ENCODE results near the gene PLD1.
"Not testable (repeated sequence)": the region's sequence is repeated elsewhere in the genome, so short reads cannot be mapped to it uniquely, and the experiment has no call there.

The PLD1 gene

DNA sequence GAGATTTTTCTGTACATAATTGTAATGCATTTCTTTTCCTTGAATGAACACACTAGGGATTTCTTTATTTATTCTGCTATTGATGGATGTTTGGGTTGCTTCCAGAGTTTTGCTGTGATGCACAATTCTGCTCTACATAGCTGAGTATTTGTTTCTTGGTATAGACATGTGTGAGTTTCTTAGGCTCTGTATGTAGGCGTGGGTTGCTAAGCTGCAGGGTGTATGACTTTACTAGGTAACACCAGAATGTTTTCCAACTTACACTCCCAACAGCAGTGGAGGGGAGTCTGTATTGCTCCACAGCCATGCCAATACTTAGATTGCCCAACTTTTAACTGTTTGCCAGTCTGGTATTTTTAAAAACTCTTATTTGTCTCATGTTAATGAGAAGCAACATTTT is 194.6 kb downstream of the PLD1 start:
- DNase-seq (ENCODE audit: low spot score): no peak

DNA sequence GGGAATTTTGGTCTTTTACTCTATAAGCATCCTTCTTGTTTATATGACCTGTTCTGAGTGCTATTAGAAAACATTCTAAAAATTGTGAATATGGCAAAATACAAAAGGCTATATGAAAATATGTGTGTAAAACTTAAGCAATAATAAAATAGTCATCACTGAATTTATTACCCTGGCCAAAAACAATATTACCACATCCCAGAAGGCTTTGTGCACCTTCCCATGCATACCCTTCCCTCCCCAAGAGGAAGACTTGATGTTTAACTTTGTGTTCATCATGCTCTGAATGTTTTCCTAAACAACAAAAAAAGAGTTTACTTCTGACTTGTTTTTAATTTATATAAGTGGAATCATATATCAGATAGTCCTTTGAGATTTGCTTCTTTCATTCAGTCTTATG is 195.0 kb downstream of the PLD1 start:
- DNase-seq (ENCODE audit: low spot score): no peak

DNA sequence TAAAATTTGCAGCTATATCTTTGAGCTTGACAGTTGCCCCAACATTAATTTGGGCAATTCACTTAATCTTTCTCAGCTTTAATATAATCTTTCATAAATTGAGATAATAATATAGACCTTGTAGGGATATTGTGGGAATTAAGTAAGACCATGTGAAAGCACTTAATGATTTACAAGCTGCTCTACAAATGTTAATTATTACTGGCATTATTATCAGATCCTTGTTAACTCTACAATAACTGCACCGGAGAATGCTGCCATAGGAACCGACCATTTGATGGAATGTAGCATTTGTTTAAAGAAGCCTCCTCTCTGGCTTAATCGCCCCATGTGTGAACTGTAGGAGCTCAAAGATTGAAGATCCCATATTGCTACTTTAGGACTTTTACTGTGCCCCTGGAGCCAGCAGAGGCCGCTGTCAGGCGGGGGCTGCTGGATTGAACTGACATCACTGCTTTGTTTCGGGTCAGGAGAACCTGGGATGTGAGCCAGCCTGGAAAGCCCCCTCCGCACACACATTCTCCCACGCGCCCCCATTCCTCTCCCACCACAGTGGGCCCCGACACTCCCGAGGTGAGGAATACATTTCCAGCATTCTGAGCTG is 195.9 kb downstream of the PLD1 start:
- peak; percentile 12 for DNase-seq (ENCODE audit: low spot score)

DNA sequence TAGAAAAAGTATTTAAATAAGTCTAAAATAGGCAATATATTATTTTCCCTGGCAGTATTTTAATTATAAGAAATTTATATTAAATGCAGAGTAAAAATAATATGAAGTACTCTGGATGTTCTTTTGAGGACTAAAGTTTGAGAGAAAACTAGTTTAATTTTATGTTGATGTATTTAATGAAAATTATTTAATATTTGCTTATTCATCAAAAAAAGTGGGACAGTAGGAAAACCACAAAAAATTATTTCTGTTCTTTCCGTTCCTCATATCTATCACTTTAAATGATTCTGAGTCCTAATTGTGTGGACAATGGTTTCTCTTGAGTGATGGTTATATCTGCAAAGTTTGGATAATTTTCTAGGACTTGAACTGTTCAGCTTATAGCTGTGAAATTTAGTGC is 202.8 kb downstream of the PLD1 start:
- DNase-seq (ENCODE audit: low spot score): no peak

- no peak for DNase-seq (ENCODE audit: low spot score)
Observed at GRCh38 chr3:171606151-171606751, 204.0 kb downstream of the PLD1 start.

DNA sequence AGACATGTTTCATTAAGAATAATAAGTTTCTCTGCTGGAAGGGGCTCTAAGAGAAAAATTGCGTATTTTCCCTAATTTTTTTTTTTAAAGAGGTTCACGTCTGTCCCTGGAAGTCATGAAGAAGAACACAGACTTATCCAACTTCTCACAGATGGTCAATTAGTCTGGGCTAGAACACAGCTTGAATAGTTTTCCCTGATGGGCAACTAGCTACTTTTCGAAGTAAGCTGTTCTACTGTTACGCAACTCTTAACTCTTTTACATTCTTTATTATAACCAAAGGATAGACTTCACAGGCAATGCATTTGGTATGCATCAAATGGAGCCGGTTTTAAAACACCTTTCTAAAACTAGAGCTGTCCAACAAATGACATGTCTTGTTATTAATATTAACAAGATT is 205.9 kb downstream of the PLD1 start:
- no peak for DNase-seq (ENCODE audit: low spot score)

- no peak for DNase-seq (ENCODE audit: low spot score)
Observed at GRCh38 chr3:171602072-171602471, 208.2 kb downstream of the PLD1 start.

DNA sequence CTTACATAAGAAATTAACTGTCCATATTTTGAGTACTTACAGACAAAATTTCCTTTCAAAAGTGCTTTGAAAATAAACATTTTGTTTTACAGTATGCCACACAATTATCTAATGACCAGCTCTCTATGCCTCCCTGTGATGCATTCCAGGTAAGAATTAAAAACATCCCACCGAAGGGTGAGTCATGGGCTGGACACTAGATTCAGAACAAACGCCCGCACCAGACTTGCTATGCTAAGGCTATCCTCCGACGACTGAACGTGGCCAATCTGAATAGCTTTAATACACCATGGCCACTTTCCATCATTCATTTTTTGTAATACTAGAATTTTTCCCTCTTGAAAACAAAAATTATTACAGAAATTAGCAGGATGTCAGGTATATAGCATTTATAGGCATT is 210.3 kb downstream of the PLD1 start:
- no peak for DNase-seq (ENCODE audit: low spot score)

DNA sequence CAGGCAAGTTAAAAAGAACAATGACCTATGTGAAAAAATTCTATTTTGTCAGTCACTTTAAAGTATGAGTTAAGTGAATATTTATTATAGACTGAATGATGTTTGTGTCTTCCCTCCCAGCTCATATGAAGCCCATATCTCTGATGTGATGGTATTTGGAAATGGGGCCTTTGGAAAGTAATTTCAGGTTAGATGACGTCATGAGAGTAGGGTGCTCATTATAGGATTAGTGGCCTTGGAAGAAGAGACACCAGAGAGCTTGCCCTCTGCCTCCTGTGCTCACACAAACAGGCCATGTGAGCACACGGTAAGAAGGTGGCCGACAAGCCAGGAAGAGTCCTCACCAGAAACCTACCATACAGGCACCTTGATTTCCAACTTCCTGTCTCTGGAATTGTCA is 211.3 kb downstream of the PLD1 start:
- no peak for DNase-seq (ENCODE audit: low spot score)

DNA sequence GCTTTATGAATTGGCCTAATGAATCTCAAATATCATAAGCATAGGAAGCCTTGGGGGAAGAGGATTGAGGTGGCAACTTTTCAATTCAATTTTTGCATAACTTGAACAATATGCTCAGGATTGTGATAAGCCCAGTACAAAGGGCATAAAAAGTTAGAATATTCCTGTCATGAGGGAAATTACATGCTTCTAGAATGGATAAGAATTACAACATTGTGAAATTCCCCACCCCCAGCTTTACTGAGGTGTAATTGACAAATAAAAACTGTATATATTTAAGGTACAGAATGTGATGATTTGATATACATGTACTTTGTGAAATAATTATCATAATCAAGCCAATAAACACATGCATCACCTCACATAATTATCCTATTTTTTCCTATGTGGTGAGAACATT is 217.5 kb downstream of the PLD1 start:
- no peak for DNase-seq (ENCODE audit: low spot score)

DNA sequence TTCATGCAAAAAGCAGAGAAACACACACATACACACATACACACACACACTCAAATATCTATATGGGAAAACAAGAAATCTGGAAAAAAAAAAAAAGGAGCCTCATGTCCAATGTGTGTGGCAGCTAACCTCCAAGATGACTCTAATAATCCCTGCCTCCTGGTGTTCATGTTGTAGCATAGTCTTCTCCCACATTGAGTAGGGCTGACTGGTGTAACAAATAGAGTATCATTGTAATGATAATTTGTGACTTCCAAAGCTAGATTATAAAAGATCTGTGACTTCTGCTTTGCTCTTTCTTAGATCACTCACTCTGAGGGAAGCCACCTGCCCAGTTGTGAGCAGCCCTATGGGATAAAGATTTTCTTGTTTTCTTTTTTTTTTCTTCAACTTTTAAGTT is 219.2 kb downstream of the PLD1 start:
- DNase-seq (ENCODE audit: low spot score): no peak

DNA sequence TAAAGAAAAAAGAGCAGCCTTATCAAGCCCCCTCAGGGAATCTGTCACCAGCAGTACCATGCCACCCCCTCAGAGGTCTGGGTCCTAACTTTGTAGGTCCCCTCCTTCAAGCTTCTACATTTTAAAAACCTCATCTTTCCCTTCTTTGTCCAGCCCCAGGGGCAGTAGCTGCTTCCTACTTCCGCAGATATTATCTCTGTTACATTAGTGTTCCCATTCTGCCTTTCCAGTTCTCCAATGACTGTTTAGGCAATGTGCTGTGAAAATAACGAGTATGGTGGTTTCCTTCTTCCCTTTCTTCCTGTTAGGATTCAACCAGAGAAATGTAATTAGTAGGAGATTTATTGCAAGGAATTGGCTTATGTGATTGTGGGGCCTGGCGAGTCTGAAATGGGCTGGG is 224.0 kb downstream of the PLD1 start:
- no peak for DNase-seq (ENCODE audit: low spot score)

DNA sequence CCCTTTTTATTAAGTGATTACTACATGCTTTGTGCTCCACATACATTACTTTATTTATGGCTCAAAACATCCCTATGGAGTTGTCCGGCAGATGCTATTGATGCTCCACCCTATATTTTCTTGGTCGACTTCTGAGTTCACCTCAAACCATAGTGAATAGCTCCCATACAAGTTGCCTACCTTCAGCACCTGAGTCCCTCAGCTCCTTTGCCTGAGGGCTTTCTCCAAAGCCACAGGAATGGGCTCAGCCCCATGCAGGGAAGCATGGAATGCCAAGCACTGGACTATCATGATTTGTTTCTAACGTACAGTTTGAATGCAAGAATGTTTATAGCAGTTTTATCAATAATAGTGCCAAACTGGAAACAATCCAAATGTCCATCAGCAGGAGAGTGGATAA is 225.2 kb downstream of the PLD1 start:
- DNase-seq (ENCODE audit: low spot score): no peak

DNA sequence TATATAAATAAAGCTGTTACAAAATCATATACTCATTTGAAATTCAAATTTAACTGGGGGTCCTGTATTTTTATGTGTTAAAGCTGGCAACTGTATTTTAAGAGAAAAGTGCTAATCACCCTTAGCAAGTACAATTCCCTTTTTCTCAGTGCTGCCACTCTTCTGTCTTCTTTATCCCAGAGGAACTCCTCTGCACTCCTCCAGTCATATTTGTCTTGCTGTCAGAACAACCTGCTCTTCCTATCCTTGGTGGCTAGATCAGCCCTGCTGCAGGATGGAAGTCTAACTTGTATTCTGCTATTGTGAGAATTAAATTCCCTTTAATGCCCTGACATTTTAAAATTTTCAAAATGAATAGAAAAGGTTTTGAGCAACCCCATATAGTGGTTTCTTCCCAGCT is 226.2 kb downstream of the PLD1 start:
- DNase-seq (ENCODE audit: low spot score): no peak

- no peak for DNase-seq (ENCODE audit: low spot score)
Observed at GRCh38 chr3:171574556-171575240, 235.6 kb downstream of the PLD1 start.

GRCh38 chr3:171569571-171570132 is 240.6 kb downstream of the PLD1 start:
- no peak for DNase-seq (ENCODE audit: low spot score)

DNA sequence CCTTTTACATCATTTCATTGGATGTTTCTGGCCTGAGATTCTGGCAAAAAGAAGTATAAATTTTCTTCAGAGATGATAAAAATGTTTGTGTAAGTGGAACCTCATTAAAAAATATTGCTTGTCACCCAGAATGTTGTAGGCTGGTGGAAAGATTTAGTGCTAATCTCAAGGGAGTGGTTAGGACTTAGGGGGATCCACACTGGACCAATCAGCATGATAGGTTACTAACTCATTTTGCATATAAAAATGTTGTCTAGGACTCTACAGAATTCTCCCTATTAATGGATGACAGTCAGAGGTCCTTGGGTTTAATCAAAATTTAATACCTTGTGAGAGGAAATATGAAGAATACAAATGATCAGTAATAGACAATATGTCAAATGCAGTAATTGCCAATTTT is 241.5 kb downstream of the PLD1 start:
- no peak for DNase-seq (ENCODE audit: low spot score)

DNA sequence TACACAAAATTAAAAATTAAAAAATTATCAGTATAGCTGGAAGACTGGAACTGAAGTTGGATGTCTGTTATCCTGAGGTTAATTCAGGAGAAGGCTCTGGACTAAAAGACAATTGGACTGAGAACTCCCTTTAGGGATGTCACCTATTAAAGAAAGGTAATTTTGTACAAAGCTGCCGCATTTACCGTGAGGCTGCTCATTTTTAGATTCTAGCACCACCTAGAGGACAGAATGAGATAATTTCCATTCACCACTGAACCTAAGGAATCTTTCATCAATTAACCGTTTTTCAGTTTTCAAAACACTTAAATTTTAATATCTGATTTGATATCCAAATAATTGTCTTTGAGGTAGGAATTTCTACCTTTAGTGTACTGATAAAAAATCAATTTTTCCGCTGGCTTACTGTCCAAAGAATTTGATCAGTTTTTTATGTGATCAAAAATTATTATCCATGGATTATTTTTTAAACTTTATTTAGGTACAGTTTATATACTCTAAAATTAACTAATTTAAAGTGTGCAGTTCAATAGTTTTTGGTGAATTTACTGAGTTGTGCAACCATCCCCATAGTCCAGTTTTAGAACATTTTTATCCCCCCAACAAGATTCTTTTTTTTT is 243.4 kb downstream of the PLD1 start:
- peak; percentile 42 for DNase-seq (ENCODE audit: low spot score)

DNA sequence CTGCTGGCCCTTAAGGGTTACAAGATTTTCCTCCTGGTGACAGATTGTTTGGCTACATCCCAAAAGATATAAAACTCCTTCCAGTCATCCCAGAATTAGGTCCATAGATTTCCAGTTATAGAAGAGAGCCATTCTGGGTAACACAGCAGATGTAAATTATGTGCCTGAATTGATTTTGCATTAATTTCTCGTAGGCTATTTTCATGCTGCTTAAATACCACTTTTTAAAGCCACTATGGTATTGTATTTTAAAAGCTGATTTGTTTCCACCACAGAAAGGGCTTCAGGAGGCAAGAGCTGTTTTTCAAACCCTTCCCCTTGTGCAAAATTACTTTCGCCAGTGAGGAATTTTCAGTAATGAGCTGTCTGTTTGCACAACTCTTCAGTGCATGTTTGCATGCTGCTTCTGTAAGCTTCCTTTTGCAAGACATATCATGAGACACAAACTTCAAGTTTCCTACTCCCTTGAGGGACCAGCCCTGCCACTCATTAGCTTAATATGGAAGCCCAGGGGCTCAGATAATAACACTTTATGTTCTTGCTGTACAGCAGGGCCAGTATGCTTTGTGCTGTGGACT is 244.7 kb downstream of the PLD1 start:
- no peak for DNase-seq (ENCODE audit: low spot score)

GRCh38 chr3:171564748-171565480 is 245.4 kb downstream of the PLD1 start:
- DNase-seq (ENCODE audit: low spot score): no peak

GRCh38 chr3:171563298-171563697 is 247.0 kb downstream of the PLD1 start:
- DNase-seq (ENCODE audit: low spot score): no peak

GRCh38 chr3:171562459-171562858 is 247.8 kb downstream of the PLD1 start:
- DNase-seq (ENCODE audit: low spot score): not testable (repeated sequence)
